Activated CD8-positive, alpha-beta memory T cell treated with anti-CD3 and anti-CD28 coated beads for 24 hours (primary cell): ENCODE data around the gene CACNA1B.
A peak's percentile ranks its signal among the peaks of the same experiment; 100 is the strongest.
"Not testable (repeated sequence)": the region's sequence is repeated elsewhere in the genome, so short reads cannot be mapped to it uniquely, and the experiment has no call there.

Experiments used
- DNase-seq: peaks from one replicate; pipeline ENCODE4 v3.0.0-alpha.2; 2020

Gene CACNA1B

GRCh38 chr9:137866226-137867141 lies 11.1 kb upstream of the CACNA1B start:
- no peak for DNase-seq

GRCh38 chr9:137870432-137870831 lies 7.2 kb upstream of the CACNA1B start:
- DNase-seq, result no peak

- no peak for DNase-seq
Measured at GRCh38 chr9:137872296-137872695, 5.3 kb upstream of the CACNA1B start.

GRCh38 chr9:137873408-137873807 lies 4.2 kb upstream of the CACNA1B start:
- no peak for DNase-seq

- DNase-seq, result no peak
Measured at GRCh38 chr9:137873858-137874362, 3.7 kb upstream of the CACNA1B start.

- DNase-seq, result no peak
Measured at GRCh38 chr9:137875354-137875753, 2.2 kb upstream of the CACNA1B start.

- no peak for DNase-seq
Measured at GRCh38 chr9:137875846-137876245, 1.7 kb upstream of the CACNA1B start.

GRCh38 chr9:137876269-137876668 lies 1.3 kb upstream of the CACNA1B start:
- no peak for DNase-seq

- no peak for DNase-seq
Measured at GRCh38 chr9:137876781-137877386, 698 bp upstream of the CACNA1B start.

GRCh38 chr9:137878146-137878941 lies 762 bp downstream of the CACNA1B start:
- peak; percentile 66 for DNase-seq

- DNase-seq, result no peak
Measured at GRCh38 chr9:137879052-137879451, 1.5 kb downstream of the CACNA1B start.

- no peak for DNase-seq
Measured at GRCh38 chr9:137879566-137880150, 2.1 kb downstream of the CACNA1B start.

GRCh38 chr9:137880160-137880975 lies 2.8 kb downstream of the CACNA1B start:
- DNase-seq, result no peak

- DNase-seq, result no peak
Measured at GRCh38 chr9:137880976-137881530, 3.5 kb downstream of the CACNA1B start.

- no peak for DNase-seq
Measured at GRCh38 chr9:137881591-137882505, 4.3 kb downstream of the CACNA1B start.

- DNase-seq, result no peak
Measured at GRCh38 chr9:137882506-137882821, 4.9 kb downstream of the CACNA1B start.

GRCh38 chr9:137883977-137884376 lies 6.4 kb downstream of the CACNA1B start:
- not testable (repeated sequence) for DNase-seq

- DNase-seq, result not testable (repeated sequence)
Measured at GRCh38 chr9:137884547-137884946, 7.0 kb downstream of the CACNA1B start.

- not testable (repeated sequence) for DNase-seq
Measured at GRCh38 chr9:137885121-137885520, 7.5 kb downstream of the CACNA1B start.

GRCh38 chr9:137888621-137889020 lies 11.0 kb downstream of the CACNA1B start:
- DNase-seq, result not testable (repeated sequence)

GRCh38 chr9:137889966-137890365 lies 12.4 kb downstream of the CACNA1B start:
- not testable (repeated sequence) for DNase-seq
